ENCODE results near the gene ITGA4.

ITGA4 gene

GRCh38 chr2:181516992-181517391 is 59.8 kb downstream of the ITGA4 start (continued):
- TF ChIP-seq TSHZ2 (CRISPR knock-in tag; IDR thresholded peaks at IDR 0.05) (no peak), ESRRG (CRISPR knock-in tag; IDR thresholded peaks at IDR 0.05) (no peak), ISL1 (CRISPR knock-in tag; IDR thresholded peaks at IDR 0.05) (no peak), TOX (CRISPR knock-in tag; IDR thresholded peaks at IDR 0.05; ENCODE audit: borderline replicate concordance) (no peak), ARNTL (CRISPR knock-in tag; IDR thresholded peaks at IDR 0.05; ENCODE audit: borderline replicate concordance, low read depth) (no peak), GLIS3 (CRISPR knock-in tag; IDR thresholded peaks at IDR 0.05) (no peak), ZNF8 (CRISPR knock-in tag; IDR thresholded peaks at IDR 0.05) (no peak)

- no peak for ATAC-seq
- TF ChIP-seq TCF4 (CRISPR knock-in tag; IDR thresholded peaks at IDR 0.05; ENCODE audit: borderline replicate concordance) (no peak), ZNF8 (CRISPR knock-in tag; IDR thresholded peaks at IDR 0.05) (no peak), GLIS3 (CRISPR knock-in tag; IDR thresholded peaks at IDR 0.05) (no peak), ZNF70 (CRISPR knock-in tag; IDR thresholded peaks at IDR 0.05) (no peak)
These were observed 60.6 kb downstream of the ITGA4 start for GRCh38 chr2:181517685-181518301.

GRCh38 chr2:181520253-181520652 is 63.1 kb downstream of the ITGA4 start:
- no peak for ATAC-seq
- TF ChIP-seq ZNF70 (CRISPR knock-in tag; IDR thresholded peaks at IDR 0.05) (no peak), ARNTL (CRISPR knock-in tag; IDR thresholded peaks at IDR 0.05; ENCODE audit: borderline replicate concordance, low read depth) (no peak), SNAI2 (CRISPR knock-in tag; IDR thresholded peaks at IDR 0.05) (no peak), ZNF8 (CRISPR knock-in tag; IDR thresholded peaks at IDR 0.05) (no peak), TCF4 (CRISPR knock-in tag; IDR thresholded peaks at IDR 0.05; ENCODE audit: borderline replicate concordance) (no peak), TSHZ2 (CRISPR knock-in tag; IDR thresholded peaks at IDR 0.05) (no peak), ZC3H10 (CRISPR knock-in tag; IDR thresholded peaks at IDR 0.05) (no peak), RARB (CRISPR knock-in tag; IDR thresholded peaks at IDR 0.05) (no peak), GLIS3 (CRISPR knock-in tag; IDR thresholded peaks at IDR 0.05) (no peak), PATZ1 (CRISPR knock-in tag; IDR thresholded peaks at IDR 0.05; ENCODE audit: borderline replicate concordance) (no peak), OSR1 (CRISPR knock-in tag; IDR thresholded peaks at IDR 0.05) (no peak), ZFP30 (CRISPR knock-in tag; IDR thresholded peaks at IDR 0.05) (no peak), BACH2 (CRISPR knock-in tag; IDR thresholded peaks at IDR 0.05; ENCODE audit: borderline replicate concordance) (no peak), PPARA (CRISPR knock-in tag; IDR thresholded peaks at IDR 0.05; ENCODE audit: borderline replicate concordance) (no peak)
- TF ChIP-seq, protein P1, sequence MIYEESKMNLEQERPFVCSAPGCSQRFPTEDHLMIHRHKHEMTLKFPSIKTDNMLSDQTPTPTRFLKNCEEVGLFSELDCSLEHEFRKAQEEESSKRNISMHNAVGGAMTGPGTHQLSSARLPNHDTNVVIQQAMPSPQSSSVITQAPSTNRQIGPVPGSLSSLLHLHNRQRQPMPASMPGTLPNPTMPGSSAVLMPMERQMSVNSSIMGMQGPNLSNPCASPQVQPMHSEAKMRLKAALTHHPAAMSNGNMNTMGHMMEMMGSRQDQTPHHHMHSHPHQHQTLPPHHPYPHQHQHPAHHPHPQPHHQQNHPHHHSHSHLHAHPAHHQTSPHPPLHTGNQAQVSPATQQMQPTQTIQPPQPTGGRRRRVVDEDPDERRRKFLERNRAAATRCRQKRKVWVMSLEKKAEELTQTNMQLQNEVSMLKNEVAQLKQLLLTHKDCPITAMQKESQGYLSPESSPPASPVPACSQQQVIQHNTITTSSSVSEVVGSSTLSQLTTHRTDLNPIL (CRISPR knock-in tag; IDR thresholded peaks at IDR 0.05; ENCODE audit: low read depth) = no peak

GRCh38 chr2:181523756-181524155 is 66.6 kb downstream of the ITGA4 start:
- ATAC-seq = no peak
- TF ChIP-seq ZNF565 (CRISPR knock-in tag; conservative IDR thresholded peaks at IDR 0.05; ENCODE audit: low read depth) (no peak), POU6F1 (CRISPR knock-in tag; IDR thresholded peaks at IDR 0.05; ENCODE audit: borderline replicate concordance, low read depth) (no peak), ZNF8 (CRISPR knock-in tag; IDR thresholded peaks at IDR 0.05) (no peak), ZFP30 (CRISPR knock-in tag; IDR thresholded peaks at IDR 0.05) (no peak)
